ENCODE results near the gene FAM185A. TPM values are rescaled to one million over a fixed set of nuclear protein-coding genes. Genes with fewer than 3 reads are reported as not detected.

The FAM185A gene
- polyA plus RNA-seq, 2 of the 4 experiments (the other 2 are of a cell fraction), result 7.5 to 9.1 TPM

GRCh38 chr7:102830197-102830596 lies 81.4 kb downstream of the FAM185A start:
- Histone ChIP-seq H3K27ac (no peak overlapping the region), H3K4me3 (no peak overlapping the region), H3K4me2 (no peak overlapping the region), H3K9me3 (no peaks in the 10 kb centered on the region), H3K4me1 (peaks cover 9% of the 10 kb centered on the region)
- POLR2A ChIA-PET, result no interaction called here
- FAIRE-seq, result no peak
- ATAC-seq, result no peak
- TF ChIP-seq PHF8 (IDR thresholded peaks at IDR 0.05; ENCODE audit: borderline replicate concordance, low read depth) (no peak), RCOR1 (IDR thresholded peaks at IDR 0.05; ENCODE audit: low read depth, low read length) (no peak), BCL3 (IDR thresholded peaks at IDR 0.05) (no peak), CTCF (IDR thresholded peaks at IDR 0.05) (no peak), ZC3H11A (IDR thresholded peaks at IDR 0.05) (no peak), NPAS2 (CRISPR knock-in tag; IDR thresholded peaks at IDR 0.05; ENCODE audit: borderline replicate concordance) (no peak), ZSCAN20 (CRISPR knock-in tag; IDR thresholded peaks at IDR 0.05) (no peak), CEBPB (IDR thresholded peaks at IDR 0.05) (no peak), RARB (CRISPR knock-in tag; IDR thresholded peaks at IDR 0.05) (no peak), EP300 (IDR thresholded peaks at IDR 0.05) (no peak), HOXA7 (CRISPR knock-in tag; IDR thresholded peaks at IDR 0.05) (no peak), ELK1 (IDR thresholded peaks at IDR 0.05; ENCODE audit: low read depth, low read length) (no peak), RNF2 (IDR thresholded peaks at IDR 0.05; ENCODE audit: borderline replicate concordance, low read depth) (no peak), CBX8 (IDR thresholded peaks at IDR 0.05) (no peak), ESRRA (IDR thresholded peaks at IDR 0.05; ENCODE audit: borderline replicate concordance, low read length) (no peak)
- 97% methylated on average over 2 of the region's 2 CpGs for WGBS (ENCODE audit: missing lambda C conversion rate)
- CTCF ChIA-PET, result no interaction called here
- no peak for DNase-seq (ENCODE audit: low read depth in 1 of 2, low spot score in 1 of 2)

- no peak for FAIRE-seq
Observed at GRCh38 chr7:102832674-102833073, 83.9 kb downstream of the FAM185A start.

More at GRCh38 chr7:102832674-102833073, 83.9 kb downstream of the FAM185A start:
- DNase-seq (ENCODE audit: low read depth in 1 of 2, low spot score in 1 of 2), result no peak
- ChIA-PET CTCF (interaction anchor here (1.7 kb wide), 1 partner anchor 229 kb away, joined by 5 read pairs; no protein-coding TSS in a partner anchor), POLR2A (no interaction called here)
- TF ChIP-seq HOXB5 (CRISPR knock-in tag; IDR thresholded peaks at IDR 0.05) (no peak), ZC3H11A (IDR thresholded peaks at IDR 0.05) (no peak), E2F6 (IDR thresholded peaks at IDR 0.05; ENCODE audit: borderline replicate concordance, low read depth) (no peak), KDM5A (IDR thresholded peaks at IDR 0.05) (no peak), FOSL2 (IDR thresholded peaks at IDR 0.05) (no peak), FOSL2 (CRISPR knock-in tag; IDR thresholded peaks at IDR 0.05) (no peak), CHD4 (IDR thresholded peaks at IDR 0.05; ENCODE audit: borderline replicate concordance) (no peak), HES2 (IDR thresholded peaks at IDR 0.05) (no peak), ZSCAN20 (CRISPR knock-in tag; IDR thresholded peaks at IDR 0.05) (no peak), HMGXB4 (CRISPR knock-in tag; IDR thresholded peaks at IDR 0.05; ENCODE audit: borderline replicate concordance) (no peak), CBX8 (IDR thresholded peaks at IDR 0.05) (no peak), JUN (IDR thresholded peaks at IDR 0.05) (no peak), BCL3 (IDR thresholded peaks at IDR 0.05) (no peak), EHF (CRISPR knock-in tag; IDR thresholded peaks at IDR 0.05) (no peak), CHD2 (IDR thresholded peaks at IDR 0.05; ENCODE audit: low read length, partially characterized antibody) (no peak)
- Histone ChIP-seq H3K4me3 (no peak overlapping the region), H3K4me2 (no peak overlapping the region), H3K4me1 (peaks cover 28% of the 10 kb centered on the region), H3K9me3 (no peaks in the 10 kb centered on the region), H3K27ac (no peak overlapping the region)
- 93% methylated on average over 1 of the region's 1 CpG for WGBS (ENCODE audit: missing lambda C conversion rate)
- ATAC-seq, result no peak

Data from A549 (cell line).